DND-41 (cell line): ENCODE results near the gene NXPH4.

Source experiments
- ATAC-seq: fragments of 200-7000 bp; cut with Tn5 transposase; 3 replicates; pipeline ENCODE4 v1.9.1; 2021; ENCODE audit warnings: low read depth; ENCODE audit not compliant: insufficient read depth
- DNase-seq: peaks from one replicate; pipeline ENCODE4 v3.0.0-alpha.2; 2020
- H2AFZ ChIP-seq: 2 replicates; pipeline ENCODE4 v1.6.0; 2012; ENCODE audit warnings: low read depth, low read length
- H3K27ac ChIP-seq: 2 replicates; pipeline ENCODE4 v1.5.1; 2012; ENCODE audit warnings: low read length, inconsistent platforms
- H3K27me3 ChIP-seq: fragments of 200-600 bp; sonication (generic); 2 replicates; pipeline ENCODE4 v1.6.0; 2012; ENCODE audit warnings: low read length, mild to moderate bottlenecking, inconsistent platforms; ENCODE audit not compliant: insufficient read depth, poor library complexity
- H3K36me3 ChIP-seq: 2 replicates; pipeline ENCODE4 v1.5.1; 2012; ENCODE audit warnings: low read length, inconsistent platforms; ENCODE audit not compliant: insufficient read depth
- H3K4me1 ChIP-seq: 2 replicates; pipeline ENCODE4 v1.5.1; 2012; ENCODE audit warnings: mild to moderate bottlenecking, low read length; ENCODE audit not compliant: insufficient read depth
- H3K4me2 ChIP-seq: 2 replicates; pipeline ENCODE4 v1.6.0; 2012; ENCODE audit warnings: mild to moderate bottlenecking, moderate library complexity, low read length, inconsistent platforms; ENCODE audit not compliant: insufficient read depth
- H3K4me3 ChIP-seq, 2 experiments: fragments of 200-600 bp in 1 of 2; shearing (Covaris generic) in 1 of 2; 2 replicates each; pipeline ENCODE4 v1.5.1; 2012 to 2016; ENCODE audit warnings: inconsistent platforms in 2 of 2, low read length in 2 of 2, mild to moderate bottlenecking in 2 of 2, low read depth in 1 of 2, moderate library complexity in 1 of 2
- H3K79me2 ChIP-seq: 2 replicates; pipeline ENCODE4 v1.6.0; 2012; ENCODE audit warnings: low read length, inconsistent platforms; ENCODE audit not compliant: insufficient read depth
- H3K9ac ChIP-seq: 2 replicates; pipeline ENCODE4 v1.6.0; 2012; ENCODE audit warnings: low read depth, mild to moderate bottlenecking, inconsistent platforms, low read length, moderate library complexity
- H3K9me3 ChIP-seq: 2 replicates; pipeline ENCODE4 v1.5.1; 2012; ENCODE audit warnings: low read length, moderate library complexity, mild to moderate bottlenecking, inconsistent platforms; ENCODE audit not compliant: insufficient read depth, severe bottlenecking
- H4K20me1 ChIP-seq: 2 replicates; pipeline ENCODE4 v1.6.0; 2012; ENCODE audit warnings: low read length; ENCODE audit not compliant: insufficient read depth
- EZH2 ChIP-seq: IDR thresholded peaks from 3 replicates; pipeline ENCODE4 v1.6.1; 2012; ENCODE audit warnings: borderline replicate concordance, low read depth, mild to moderate bottlenecking, moderate library complexity, low read length, inconsistent platforms; ENCODE audit not compliant: severe bottlenecking
- TF ChIP-seq, protein P1 (sequence below): IDR thresholded peaks from 2 replicates; pipeline ENCODE4 v1.5.1; 2012; ENCODE audit warnings: borderline replicate concordance, low read length, moderate library complexity, mild to moderate bottlenecking; ENCODE audit not compliant: poor library complexity, severe bottlenecking; ENCODE audit errors: extremely low read depth

Gene NXPH4

DNA sequence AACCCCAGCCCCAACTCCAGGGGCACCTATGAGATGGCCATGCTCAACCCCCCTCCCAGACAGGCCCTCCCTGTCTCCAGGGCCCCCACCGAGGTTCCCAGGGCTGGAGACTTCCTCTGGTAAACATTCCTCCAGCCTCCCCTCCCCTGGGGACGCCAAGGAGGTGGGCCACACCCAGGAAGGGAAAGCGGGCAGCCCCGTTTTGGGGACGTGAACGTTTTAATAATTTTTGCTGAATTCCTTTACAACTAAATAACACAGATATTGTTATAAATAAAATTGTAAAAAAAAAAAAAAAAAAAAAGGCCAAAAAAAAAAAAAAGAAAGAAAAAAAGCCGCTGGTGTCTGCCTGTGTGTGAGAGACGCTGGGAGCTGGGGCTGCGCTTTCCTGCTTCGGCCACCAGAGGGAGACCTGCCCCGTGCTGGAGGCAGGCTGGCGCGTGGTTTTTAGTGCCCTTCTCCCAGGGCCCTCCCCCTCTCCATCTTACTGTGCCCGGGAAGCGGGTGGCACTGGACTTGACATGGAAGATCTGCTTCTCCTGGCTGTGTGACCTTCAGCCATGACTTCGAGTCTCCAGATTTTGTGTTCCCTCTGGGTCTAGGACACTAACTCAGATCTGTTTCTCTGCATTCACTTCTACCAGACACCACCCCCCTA is 3.4 kb upstream of the NXPH4 start:
- no peaks in the 10 kb centered on the region; the same call in 1 of the 2 replicates for H4K20me1 ChIP-seq
- H3K36me3 ChIP-seq, result no peaks in the 10 kb centered on the region

DNA sequence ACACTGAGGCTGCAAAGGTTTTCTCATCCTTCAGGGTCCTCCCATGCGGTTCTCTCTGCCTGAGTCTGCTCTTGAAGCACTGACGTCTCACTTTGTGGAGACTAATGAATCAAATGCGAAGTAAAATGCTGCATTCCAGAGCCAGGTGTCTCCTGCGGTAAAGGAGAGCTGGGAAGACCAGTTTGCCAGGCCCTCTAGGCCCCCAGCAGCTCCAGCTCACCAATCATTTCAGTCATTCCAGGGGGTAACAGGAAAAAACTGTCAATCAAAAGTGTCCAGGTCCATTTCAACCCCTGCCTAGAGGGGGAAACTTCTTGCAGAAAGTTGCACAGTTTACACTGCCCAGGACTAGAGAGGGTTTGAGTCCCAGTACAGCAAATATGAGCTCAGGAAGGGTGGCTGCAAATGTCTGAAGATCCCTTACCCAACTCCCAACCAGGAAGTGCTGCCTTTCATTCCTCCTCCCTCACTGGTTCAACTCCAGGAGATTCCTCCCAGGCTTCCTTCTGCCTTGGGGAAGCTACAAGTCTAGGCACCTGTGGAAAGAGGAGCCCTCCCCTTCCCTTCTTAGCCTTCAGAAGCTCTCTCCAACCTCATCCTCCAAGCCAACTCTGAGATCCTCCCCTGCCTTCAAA is 2.7 kb upstream of the NXPH4 start:
- Histone ChIP-seq H3K4me2 (peak overlapping the region; percentile 59), H3K27me3 (peaks cover 18% of the 10 kb centered on the region), H4K20me1 (no peaks in the 10 kb centered on the region; the same call in 1 of the 2 replicates), H3K27ac (no peak overlapping the region), H3K36me3 (no peaks in the 10 kb centered on the region), H3K9me3 (no peaks in the 10 kb centered on the region), H3K4me3 (no peak overlapping the region; a peak in 1 of 4 replicates), H3K9ac (peak overlapping the region; percentile 23; the same call in 1 of the 2 replicates), H3K79me2 (no peaks in the 10 kb centered on the region), H2AFZ (peak overlapping the region; percentile 72), H3K4me1 (peaks cover 13% of the 10 kb centered on the region)
- no peak for TF ChIP-seq EZH2
- TF ChIP-seq, protein P1, sequence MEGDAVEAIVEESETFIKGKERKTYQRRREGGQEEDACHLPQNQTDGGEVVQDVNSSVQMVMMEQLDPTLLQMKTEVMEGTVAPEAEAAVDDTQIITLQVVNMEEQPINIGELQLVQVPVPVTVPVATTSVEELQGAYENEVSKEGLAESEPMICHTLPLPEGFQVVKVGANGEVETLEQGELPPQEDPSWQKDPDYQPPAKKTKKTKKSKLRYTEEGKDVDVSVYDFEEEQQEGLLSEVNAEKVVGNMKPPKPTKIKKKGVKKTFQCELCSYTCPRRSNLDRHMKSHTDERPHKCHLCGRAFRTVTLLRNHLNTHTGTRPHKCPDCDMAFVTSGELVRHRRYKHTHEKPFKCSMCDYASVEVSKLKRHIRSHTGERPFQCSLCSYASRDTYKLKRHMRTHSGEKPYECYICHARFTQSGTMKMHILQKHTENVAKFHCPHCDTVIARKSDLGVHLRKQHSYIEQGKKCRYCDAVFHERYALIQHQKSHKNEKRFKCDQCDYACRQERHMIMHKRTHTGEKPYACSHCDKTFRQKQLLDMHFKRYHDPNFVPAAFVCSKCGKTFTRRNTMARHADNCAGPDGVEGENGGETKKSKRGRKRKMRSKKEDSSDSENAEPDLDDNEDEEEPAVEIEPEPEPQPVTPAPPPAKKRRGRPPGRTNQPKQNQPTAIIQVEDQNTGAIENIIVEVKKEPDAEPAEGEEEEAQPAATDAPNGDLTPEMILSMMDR, result no peak
- DNase-seq (no peak), ATAC-seq (peak; percentile 6; the same call in 2 of the 3 replicates)

More for the DNA sequence above, 3.4 kb upstream of the NXPH4 start:
- ATAC-seq (peak; percentile 84), DNase-seq (peak; percentile 88)
- Histone ChIP-seq H3K79me2 (no peaks in the 10 kb centered on the region), H2AFZ (peak overlapping the region; percentile 72), H3K27me3 (peaks cover 11% of the 10 kb centered on the region), H3K4me3 (peak overlapping the region in 1 of 2 experiments; percentile 37; a peak in 2 of 4 replicates), H3K9ac (peak overlapping the region; percentile 23; the same call in 1 of the 2 replicates), H3K4me2 (peak overlapping the region; percentile 59), H3K9me3 (no peaks in the 10 kb centered on the region), H3K4me1 (peaks cover 13% of the 10 kb centered on the region), H3K27ac (no peak overlapping the region)
- no peak for TF ChIP-seq EZH2
- TF ChIP-seq, protein P1, result peak; percentile 91

DNA sequence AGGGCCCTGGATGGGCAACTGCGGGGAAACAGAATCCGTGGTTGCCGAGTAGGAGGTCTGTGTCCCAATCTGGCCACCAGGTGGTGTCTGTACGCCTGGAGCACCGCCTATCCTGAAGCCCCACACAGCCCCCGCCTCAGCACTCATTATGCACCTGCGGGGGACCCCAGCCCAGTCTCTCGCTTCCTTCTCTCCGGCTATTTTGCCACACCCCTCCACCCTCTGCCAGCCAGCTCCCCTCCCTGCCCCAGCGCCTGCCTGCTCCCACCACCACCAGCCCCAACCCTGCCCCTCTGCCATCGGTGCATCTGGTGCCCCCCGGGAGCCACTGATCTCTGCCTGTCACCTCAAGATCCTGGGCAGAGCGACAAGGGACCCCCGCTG is 2.2 kb upstream of the NXPH4 start:
- peaks cover 13% of the 10 kb centered on the region for H3K4me1 ChIP-seq
- DNase-seq, result peak; percentile 78
- no peak overlapping the region for H3K27ac ChIP-seq
- H2AFZ ChIP-seq, result peak overlapping the region; percentile 72
- H3K4me3 ChIP-seq, result no peak overlapping the region
- H4K20me1 ChIP-seq, result no peaks in the 10 kb centered on the region; the same call in 1 of the 2 replicates
- H3K4me2 ChIP-seq, result peak overlapping the region; percentile 52
- H3K27me3 ChIP-seq, result peaks cover 23% of the 10 kb centered on the region
- ATAC-seq, result peak; percentile 85
- no peaks in the 10 kb centered on the region for H3K79me2 ChIP-seq
- TF ChIP-seq, protein P1, result peak; percentile 91
- no peak for TF ChIP-seq EZH2
- H3K9ac ChIP-seq, result 0 out of 2 replicates have a peak overlapping the region, but pooled peaks have one; percentile 23
- no peaks in the 10 kb centered on the region for H3K9me3 ChIP-seq
- no peaks in the 10 kb centered on the region for H3K36me3 ChIP-seq
